CD4-positive, alpha-beta T cell treated with Interferon gamma for 1 hour (primary cell): ENCODE results near the gene PROSER2.
"Not testable (repeated sequence)": the region's sequence is repeated elsewhere in the genome, so short reads cannot be mapped to it uniquely, and the experiment has no call there.

Experiments
- DNase-seq: peaks from one replicate; pipeline ENCODE4 v3.0.0-alpha.2; 2020

PROSER2 gene

DNA sequence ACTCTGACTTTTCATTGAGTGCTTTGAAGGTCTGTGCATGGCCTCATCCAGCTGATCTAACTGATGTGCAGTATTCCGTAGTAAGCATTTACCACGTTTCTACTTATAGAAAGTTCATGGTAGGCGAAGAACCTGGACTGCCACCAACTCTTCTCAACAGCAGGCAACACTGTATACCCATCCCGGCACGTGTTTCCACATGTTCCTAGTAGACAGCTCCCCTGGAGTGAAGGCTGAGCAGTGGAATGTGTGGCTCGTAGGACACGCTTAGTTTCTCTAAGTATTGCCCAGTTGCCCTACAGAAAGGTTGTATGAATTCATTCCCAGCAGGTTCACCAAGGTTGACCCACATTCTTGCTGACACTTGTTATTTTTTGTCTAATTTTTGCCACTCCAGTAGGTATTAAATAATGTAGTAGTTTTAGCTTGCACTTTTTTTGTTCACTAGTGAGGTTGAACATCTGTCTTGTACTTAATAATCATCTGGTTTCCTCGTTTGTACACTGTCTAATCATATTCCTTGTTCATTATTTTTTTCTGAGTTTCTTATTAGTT, 15.2 kb downstream of the PROSER2 start:
- DNase-seq: no peak

DNA sequence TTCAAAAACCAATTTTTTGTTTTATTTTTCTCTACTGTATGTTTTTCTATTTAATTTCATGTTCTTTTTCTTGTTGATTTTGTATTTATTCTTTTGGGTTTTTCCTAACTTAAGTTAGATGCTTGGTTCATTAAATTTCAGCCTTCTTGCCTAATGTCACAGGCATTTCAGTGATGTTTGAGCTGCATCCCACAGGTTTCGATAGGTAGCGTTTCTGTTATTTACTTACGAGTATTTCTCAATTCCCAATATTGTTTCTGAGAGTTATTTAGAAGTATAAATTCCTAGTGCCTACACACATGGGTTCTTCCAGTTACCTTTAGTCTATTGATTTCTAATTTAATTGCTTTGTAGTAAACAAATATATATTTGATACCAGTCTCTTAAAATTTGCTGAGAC, 18.2 kb downstream of the PROSER2 start:
- DNase-seq: no peak

DNA sequence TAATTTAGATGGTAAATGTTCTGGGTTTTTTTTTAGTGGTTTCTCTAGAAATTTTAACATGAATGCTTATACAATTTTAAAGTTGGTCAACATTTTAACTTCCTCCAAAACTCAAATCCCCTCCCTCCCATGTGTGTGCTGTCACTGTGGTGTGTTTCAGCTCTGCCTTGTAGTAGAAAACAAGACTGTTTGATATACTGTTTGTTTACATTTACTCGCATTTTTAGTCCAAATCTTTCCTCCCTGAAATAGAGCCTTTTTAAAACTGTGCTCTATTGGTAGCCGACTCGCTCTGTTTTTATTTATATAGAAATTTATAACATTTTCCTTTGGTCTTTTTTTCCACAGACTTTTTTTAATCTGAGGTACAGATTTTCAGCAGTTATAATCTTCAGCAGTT, 19.3 kb downstream of the PROSER2 start:
- DNase-seq: no peak

DNA sequence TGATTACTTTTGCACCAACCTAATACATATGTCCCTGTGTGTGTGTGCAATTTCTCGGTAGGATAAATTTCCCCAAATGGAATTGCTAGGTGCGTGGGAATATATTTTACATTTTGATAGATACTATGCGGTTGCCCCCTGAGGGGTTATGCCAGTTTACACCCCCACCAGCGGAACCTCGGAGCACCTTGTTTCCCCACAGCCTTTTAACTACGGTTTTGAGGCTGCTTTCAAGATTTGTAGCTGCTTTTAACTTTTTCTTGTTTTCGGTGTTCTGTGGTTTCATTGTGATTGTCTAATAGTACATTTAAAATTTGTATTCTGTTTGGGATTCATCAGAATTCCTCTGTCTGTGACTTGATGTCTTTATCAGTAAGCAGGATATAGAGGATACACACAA, 22.0 kb downstream of the PROSER2 start:
- DNase-seq: no peak

DNA sequence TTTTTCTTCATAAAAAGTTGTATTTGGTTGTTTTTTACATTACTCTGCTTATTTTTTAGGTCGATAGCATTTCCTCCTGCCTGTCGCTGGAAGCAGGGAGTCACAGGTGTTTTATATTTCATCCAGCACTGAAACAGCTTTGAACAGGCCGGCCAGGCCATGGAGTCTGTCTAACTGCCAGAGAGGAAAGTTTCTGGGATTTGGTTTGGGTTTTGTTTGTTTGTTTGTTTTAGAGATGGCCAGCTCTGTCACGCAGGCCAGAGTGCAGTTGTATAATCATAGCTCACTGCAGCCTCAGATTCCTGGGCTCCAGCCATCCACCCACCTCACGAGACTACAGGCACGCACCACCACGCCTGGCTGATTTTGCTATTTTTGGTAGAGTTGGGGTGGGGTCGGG, 23.4 kb downstream of the PROSER2 start:
- no peak for DNase-seq

DNA sequence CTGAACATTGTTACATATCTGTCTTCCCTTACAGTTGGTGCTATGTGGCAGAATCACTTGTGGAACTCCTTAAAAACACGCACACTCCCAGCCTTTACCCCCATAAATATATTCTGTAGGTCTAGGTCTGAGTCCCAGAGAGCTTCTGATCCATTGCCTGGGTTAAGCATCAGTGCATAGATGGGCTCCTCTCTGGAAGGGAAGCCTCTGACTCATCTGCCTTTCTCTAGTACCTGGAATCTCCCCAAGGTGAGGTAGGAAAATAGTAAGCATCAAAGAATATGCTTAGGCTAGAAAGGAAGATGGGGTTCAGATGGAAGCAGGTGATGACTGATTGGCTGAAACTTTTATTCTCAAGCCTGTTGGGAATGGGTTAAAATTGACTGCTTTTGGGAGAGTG, 26.1 kb downstream of the PROSER2 start:
- DNase-seq: no peak

DNA sequence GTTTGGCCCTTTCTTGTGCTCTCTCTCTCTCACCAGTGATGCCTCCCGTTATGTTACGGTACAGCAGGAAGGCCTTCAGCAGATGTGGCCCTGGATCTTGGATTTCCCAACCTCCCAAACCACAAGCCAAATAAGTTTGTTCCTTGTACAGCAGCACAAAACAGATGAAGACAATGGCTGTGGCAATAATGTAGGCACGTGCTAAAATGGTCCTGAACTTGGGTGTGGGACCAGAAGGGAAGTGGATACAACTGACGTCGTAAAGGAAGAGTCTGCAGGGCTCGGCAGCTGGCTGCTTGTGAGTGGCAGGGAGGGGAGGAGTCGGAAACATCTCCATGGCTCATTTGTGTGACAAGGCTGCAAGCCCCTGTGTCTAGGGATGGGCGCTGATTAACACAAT, 26.8 kb downstream of the PROSER2 start:
- DNase-seq: peak; percentile 63

DNA sequence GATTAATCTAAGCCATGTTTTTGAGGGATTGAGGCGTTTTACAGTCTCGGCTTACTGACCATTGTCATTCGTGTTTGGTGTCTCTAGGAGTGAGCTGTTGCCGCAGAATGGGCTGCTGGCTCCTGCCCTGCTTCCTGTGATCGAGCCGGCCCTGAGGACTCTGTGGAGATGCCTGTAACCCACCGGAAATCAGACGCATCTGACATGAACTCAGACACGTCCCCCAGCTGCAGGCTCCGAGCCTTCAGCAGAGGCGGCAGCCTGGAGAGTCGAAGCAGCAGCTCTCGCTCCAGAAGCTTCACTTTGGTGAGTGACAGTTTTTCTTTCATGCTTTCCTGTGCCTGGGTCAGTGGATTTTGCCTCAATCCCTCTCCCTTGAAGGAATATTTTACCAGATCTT, 28.8 kb downstream of the PROSER2 start:
- no peak for DNase-seq

DNA sequence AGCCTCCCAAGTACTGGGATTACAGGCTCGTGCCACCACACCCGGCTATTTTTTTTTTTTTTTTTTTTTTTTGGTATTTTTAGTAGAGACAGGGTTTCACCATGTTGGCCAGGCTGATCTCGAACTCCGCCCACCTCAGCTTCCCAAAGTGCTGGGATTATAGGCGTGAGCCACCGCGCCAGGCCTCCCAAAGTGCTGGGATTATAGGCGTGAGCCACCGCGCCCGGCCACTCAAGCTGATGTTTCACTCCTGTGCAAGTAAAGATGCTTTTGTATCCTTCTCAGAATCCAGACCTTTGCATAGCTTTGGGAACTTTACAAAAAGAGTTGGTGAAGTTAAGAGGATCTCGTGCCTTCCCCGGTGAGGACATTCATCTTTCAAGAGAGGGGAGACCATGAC, 29.5 kb downstream of the PROSER2 start:
- not testable (repeated sequence) for DNase-seq

DNA sequence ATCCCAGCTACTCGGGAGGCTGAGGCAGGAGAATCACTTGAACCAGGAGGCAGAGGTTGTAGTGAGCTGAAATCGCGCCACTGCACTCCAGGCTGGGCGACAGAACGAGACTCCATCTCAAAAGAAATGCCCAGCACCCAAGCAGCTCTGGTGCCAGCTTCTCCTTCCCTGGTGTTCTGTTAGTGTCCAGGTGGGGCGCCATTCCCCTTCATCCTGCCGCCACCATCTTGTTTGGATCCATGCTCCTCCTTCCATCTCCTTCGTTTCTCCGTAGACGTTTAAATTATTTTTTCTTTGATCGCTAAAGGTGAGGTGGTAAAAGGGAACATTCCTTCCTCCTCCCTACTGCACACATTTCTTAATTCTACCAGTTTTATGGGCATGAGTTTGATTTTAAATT, 30.3 kb downstream of the PROSER2 start:
- no peak for DNase-seq

DNA sequence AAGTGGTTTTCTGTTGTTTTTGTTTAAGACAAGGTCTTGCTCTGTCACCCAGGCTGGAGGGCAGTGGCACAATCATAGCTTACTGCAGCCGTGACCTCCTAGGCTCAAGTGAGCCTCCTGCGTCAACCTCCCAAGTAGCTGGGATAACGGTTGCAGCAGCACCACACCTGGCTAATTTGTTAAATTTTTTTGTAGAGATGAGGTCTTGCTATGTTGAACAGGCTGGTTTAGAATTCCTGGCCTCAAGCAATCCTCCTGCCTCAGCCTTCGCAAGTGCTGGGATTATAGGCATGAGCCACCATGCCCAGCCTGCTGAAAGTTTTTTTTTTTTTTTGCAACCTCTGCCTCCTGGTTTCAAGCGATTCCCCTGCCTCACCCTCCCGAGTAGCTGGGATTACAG, 31.1 kb downstream of the PROSER2 start:
- no peak for DNase-seq

DNA sequence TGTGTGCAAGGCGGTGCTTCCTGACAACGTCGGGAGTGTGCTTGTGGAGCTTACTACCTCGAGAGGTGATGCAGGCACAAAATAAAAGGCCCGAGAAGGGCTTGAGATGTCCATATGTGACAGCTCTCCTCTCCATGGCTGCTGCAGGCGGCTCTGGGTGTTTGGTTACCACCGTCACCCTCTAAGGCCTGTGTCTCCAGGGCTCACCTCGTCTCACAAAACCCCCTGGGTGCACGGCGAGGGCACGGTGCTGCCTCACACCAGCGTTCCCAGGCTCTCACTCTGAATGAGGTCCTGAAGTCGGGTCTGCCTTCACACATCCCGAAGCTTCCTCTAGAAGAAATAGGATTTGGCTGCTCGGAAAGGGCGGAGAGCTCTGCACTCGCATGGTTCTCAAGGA, 32.9 kb downstream of the PROSER2 start:
- no peak for DNase-seq

DNA sequence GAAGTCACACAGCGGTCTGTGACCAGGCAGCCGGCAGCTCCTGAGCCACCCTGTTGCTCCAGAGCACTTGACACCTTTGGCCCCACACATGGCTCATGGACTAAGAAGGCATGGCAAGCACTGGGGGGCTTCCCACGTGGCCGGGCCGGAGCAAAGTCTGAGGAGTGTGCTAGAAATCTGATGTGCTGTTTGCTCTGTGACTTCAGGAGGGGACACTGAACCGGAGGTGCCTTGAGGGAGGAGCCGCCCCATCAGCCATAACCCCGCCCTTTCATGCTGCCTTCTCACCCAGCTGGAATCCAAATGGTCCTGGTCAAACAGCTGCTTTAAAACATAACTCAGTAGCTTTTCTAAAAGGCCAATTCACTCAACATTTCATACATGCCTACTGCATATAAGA, 33.5 kb downstream of the PROSER2 start:
- DNase-seq: no peak

DNA sequence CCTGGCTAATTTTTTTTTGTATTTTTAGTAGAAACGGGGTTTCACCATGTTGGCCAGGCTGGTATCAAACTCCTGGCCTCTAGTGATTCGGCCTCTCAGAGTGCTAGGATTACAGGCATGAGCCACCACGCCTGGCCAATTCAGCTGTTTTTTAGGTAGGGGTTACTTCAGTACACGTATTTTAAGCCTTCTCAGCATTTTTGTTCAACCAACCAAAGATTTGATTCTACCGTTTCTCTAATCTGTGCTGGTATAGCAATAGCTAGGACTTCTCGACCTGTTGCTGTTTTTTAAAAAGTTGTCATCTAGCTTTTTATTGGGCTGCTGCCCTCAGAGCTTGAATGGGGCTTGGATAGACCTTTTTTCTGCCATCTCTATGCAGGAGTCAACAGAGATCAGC, 34.9 kb downstream of the PROSER2 start:
- DNase-seq: no peak

DNA sequence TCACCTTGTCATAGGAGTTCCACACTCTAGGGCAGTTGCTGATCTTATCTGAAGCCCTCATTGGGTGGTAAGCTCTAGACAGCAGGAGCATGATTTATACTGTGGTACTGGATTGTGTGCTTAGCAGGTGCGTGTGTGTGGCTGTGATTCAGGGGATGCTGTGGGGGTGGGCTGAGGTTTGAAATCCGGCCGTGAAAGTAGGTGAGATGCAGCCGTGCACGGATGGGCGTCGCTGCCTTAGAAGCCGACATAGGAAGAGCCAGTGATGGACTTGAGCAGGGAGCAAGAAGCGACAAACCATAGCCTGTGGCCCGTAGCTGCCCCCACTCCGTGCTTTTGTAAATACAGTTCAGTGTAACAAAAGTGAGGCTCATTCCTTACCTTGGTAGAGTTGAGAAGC, 38.2 kb downstream of the PROSER2 start:
- no peak for DNase-seq

DNA sequence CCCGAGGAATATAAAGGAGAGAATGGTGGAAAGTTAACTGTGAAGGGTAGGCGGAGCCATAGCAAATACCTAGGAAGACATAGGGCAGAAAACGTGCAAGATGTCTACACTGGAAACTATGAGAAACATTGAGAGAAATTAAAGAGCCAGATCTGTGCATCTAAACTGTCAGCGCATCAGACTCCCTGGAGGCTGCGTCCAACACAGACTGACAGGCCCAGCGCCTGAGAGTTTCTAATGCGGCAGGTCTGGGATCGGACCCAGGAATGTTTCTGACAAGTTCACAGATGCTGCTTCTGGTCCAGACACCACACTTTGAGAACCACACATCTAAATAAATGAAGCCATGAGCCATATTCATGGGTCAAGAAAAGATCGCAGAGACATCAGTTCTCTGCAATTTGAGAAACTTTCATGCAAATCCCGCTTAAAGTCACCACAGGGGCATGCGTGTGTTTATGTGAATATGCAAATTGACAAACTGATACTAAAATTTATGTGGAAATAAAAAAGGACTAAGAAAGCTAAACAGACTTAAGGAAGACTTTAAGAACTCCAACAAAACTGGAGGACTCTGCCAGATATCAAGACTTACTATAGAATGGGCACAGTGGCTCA, 38.8 kb downstream of the PROSER2 start:
- DNase-seq: no peak

DNA sequence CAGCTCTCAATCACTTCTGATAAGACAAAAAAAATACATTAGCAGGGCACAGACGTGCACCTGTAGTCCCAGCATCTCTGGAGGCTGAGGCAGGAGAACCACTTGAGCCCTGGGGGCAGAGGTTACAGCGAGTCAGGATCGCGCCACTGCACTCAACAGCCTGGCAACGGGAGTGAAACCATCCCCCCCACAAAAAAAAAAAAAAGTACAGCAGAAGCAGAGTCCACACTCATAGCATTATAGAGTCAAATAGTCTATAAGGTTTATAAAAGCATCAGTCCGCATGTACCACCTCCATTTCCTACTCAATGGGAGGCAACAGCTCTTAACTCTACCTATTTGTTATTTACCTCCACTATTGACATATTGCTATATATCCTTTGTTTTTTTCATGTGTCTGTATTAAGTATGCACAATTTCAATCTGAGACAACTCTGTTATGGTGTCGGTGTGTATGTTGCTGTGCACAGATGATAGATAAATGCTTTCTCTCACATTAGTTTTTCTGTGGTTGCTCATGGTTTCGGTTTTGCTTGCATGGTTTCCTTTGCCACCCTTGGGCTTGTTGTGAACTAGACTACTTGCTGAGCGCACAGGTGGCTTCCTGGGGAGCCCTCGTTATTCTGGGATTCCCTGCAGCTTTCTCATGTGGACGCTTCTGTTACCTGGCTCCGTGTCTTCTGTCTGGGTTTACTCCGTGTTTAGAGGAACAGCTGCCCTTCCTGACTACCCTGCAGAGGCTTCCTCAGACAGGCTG, 40.4 kb downstream of the PROSER2 start:
- peak; percentile 11 for DNase-seq

DNA sequence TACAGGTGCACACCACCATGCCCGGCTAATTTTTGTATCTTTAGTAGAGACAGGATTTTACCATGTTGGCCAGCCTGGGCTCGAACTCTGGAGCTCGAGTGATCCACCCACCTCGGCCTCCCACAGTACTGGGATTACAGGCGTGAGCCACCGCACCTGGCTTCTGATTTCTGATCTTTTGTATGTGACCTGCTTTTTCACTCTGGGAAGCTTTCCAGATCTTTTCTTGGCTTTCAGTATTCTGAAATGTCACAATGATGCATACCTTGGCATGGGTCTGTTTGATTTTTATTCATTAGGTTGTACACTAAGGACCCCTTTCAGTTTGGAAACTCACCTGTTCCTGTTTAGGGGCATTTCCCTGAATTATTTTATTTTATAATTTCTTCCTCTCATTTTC, 41.6 kb downstream of the PROSER2 start:
- no peak for DNase-seq

DNA sequence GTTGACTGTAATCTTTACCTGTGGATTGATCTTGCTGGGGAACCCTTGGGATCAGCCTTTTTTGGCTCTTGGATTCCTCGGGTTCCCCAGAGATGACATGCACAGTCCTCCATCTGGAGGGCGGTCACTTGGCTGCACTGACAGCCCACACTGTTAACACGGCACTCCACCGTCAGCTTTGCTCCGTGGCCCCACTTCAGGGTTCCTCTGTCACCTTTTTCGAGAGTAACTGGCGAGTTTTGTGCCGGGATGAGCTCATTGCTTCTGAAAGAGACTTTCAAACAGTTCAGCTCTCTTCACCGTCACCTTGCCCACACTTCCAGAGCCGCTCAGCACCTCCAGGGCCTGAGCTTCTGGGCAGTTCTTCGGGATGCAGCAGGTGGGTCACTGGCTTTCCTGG, 42.4 kb downstream of the PROSER2 start:
- no peak for DNase-seq

DNA sequence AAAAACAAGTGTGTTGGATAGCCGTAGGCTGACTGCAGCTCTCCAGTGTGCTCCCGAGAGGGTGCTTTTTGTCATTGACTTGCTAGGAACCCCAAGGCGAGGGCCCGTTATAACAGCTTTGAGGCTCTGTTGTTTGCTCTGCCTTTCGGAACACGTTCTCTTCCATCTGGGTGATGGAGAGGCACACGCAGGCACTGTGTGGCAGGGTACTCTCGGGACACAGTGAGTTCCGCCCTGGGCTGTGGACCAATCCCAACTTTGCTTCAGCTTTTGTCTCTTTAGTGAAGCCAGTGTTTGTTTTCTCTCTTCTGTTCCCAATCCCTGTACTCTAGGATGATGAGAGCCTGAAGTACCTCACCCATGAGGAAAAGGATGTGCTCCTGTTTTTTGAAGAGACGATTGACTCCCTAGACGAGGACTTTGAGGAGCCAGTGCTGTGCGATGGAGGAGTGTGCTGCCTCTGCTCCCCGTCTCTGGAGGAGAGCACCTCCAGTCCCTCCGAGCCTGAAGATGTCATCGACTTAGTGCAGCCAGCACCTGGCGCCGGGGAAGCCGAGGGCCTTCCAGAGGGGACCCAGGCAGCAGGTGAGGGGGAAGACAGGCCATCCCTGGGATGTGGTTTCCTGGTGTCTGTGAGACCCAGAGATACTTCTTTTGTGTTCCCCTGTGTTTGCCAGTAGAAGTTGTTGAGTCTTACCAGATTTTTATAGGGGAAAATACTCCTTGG, 43.2 kb downstream of the PROSER2 start:
- DNase-seq: no peak

DNA sequence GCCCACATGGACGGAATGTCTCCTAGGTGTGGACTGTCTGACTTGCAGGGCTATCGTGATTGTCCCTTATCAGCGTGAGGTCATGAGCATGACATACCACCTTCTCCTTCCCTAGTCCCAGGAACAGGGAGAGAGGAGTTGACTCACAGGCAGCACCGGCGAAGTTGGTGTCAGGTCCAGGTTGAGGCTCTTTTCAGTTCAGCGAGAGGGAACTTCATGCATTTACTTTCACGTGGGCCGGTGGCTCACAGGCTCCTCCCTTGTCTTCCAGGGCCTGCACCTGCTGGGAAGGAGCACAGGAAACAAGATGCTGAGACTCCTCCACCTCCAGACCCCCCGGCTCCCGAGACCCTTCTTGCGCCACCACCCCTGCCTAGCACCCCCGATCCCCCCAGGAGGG, 46.1 kb downstream of the PROSER2 start:
- DNase-seq: no peak

DNA sequence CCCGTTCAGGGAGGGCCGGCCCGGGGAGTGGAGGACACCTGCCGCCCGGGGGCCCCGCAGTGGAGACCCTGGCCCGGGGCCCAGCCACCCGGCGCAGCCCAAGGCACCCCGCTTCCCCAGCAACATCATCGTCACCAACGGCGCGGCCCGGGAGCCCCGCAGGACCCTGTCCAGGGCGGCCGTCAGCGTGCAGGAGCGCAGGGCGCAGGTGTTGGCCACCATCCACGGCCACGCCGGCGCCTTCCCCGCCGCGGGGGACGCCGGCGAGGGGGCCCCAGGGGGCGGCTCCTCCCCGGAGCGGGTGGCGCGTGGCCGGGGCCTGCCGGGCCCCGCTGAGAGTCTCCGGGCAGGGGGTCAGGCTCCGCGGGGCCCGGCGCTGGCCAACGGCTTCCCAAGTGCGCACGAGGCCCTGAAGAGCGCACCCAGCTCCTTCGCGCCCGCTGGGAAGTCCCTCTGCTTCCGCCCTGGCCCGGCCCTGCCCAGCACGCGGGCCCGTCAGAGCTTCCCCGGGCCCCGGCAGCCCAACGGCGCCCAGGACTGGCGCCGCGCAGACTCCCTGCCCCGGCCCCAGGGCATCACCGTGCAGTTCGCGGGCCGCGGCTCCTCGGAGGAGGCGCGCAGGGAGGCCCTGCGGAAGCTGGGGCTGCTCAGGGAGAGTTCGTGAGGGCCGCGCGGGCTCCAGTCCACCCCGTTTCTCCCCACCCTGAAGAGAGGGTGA, 46.7 kb downstream of the PROSER2 start:
- DNase-seq: no peak

DNA sequence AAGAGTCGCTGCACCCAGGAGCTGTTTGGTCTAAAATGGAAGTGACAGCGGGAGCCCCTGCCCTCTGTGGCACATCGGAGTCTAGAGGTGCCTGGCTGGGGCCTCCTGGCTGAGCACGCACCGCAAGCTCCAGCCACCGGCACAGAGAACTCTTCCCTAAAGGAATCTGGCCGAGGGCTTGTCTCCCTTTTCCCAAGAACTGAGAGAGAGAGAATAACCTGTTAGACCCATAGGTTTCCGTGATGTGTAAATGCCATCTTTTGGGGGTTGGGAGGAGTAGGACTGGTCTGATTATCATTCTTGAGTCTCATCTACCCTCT, 47.3 kb downstream of the PROSER2 start:
- no peak for DNase-seq
